Neural progenitor cell (in vitro differentiated cells): ENCODE measurements around the gene MAPKAPK3. TPM values are rescaled to one million over a fixed set of nuclear protein-coding genes. Genes with fewer than 3 reads are reported as not detected.

Source experiments
- DNase-seq: peaks from one replicate; pipeline ENCODE4 v3.0.0-alpha.2; 2016; ENCODE audit warnings: low spot score
- H2AFZ ChIP-seq: fragments of 200-600 bp; sonication (generic); replicated peaks from 2 replicates; pipeline ENCODE4 v1.6.1; 2016; ENCODE audit warnings: antibody characterized with exemption
- H3F3A ChIP-seq: fragments of 200-600 bp; sonication (generic); 2 replicates; pipeline ENCODE4 v1.6.1; 2016; ENCODE audit warnings: antibody characterized with exemption, low read depth
- H3K27ac ChIP-seq: fragments of 200-600 bp; sonication (generic); 2 replicates; pipeline ENCODE4 v1.5.1; 2016; ENCODE audit warnings: mild to moderate bottlenecking
- H3K27me3 ChIP-seq: fragments of 200-600 bp; sonication (generic); 2 replicates; pipeline ENCODE4 v1.6.1; 2016; ENCODE audit warnings: mild to moderate bottlenecking, moderate library complexity
- H3K36me3 ChIP-seq: fragments of 200-600 bp; sonication (generic); 2 replicates; pipeline ENCODE4 v1.5.1; 2016
- H3K4me1 ChIP-seq: fragments of 200-600 bp; sonication (generic); 2 replicates; pipeline ENCODE4 v1.6.1; 2016; ENCODE audit warnings: mixed run types
- H3K4me2 ChIP-seq: fragments of 200-600 bp; sonication (generic); 2 replicates; pipeline ENCODE4 v1.6.1; 2016
- H3K4me3 ChIP-seq: fragments of 200-600 bp; sonication (generic); 2 replicates; pipeline ENCODE4 v1.5.1; 2016
- H3K79me2 ChIP-seq: fragments of 200-600 bp; sonication (generic); 2 replicates; pipeline ENCODE4 v1.6.1; 2016; ENCODE audit warnings: low read depth
- H3K9ac ChIP-seq: fragments of 200-600 bp; sonication (generic); 2 replicates; pipeline ENCODE4 v1.6.1; 2016
- H3K9me3 ChIP-seq: fragments of 200-600 bp; sonication (generic); 2 replicates; pipeline ENCODE4 v1.5.1; 2016; ENCODE audit warnings: low read depth
- H4K20me1 ChIP-seq: fragments of 200-600 bp; sonication (generic); 2 replicates; pipeline ENCODE4 v1.6.1; 2016; ENCODE audit warnings: low read depth
- H3K27ac Mint-ChIP-seq: 3 replicates; pipeline ENCODE4 v1.8.0; 2021; ENCODE audit warnings: mixed read lengths
- H3K27me3 Mint-ChIP-seq: 2 replicates; pipeline ENCODE4 v1.8.0; 2022; ENCODE audit warnings: low read depth, mild to moderate bottlenecking, inconsistent platforms, moderate library complexity, mixed read lengths; ENCODE audit not compliant: insufficient read depth
- H3K36me3 Mint-ChIP-seq: 3 replicates; pipeline ENCODE4 v1.8.0; 2021; ENCODE audit warnings: mixed read lengths
- H3K4me1 Mint-ChIP-seq: 3 replicates; pipeline ENCODE4 v1.8.0; 2021; ENCODE audit warnings: mixed read lengths
- H3K4me3 Mint-ChIP-seq: 3 replicates; pipeline ENCODE4 v1.8.0; 2021; ENCODE audit warnings: mild to moderate bottlenecking, moderate library complexity, mixed read lengths
- H3K9me3 Mint-ChIP-seq: 3 replicates; pipeline ENCODE4 v1.8.0; 2020; ENCODE audit warnings: mixed read lengths
- EZH2 ChIP-seq: fragments of 200-600 bp; sonication (generic); IDR thresholded peaks from 2 replicates; pipeline ENCODE4 v1.6.1; 2017; ENCODE audit warnings: antibody characterized with exemption, mild to moderate bottlenecking, moderate library complexity
- EZH2phosphoT487 ChIP-seq: fragments of 200-600 bp; sonication (generic); IDR thresholded peaks from 2 replicates; pipeline ENCODE4 v1.6.1; 2017; ENCODE audit warnings: antibody characterized with exemption
- total RNA-seq: library from RNA; depleted of rRNA; stranded (reverse); fragments of >200 nt; gene quantifications from 2 replicates; pipeline ENCODE4 v1.2.3, GENCODE V29; 2015; ENCODE audit warnings: low replicate concordance
- TF ChIP-seq, protein P1 (sequence below): fragments of 200-600 bp; sonication (generic); IDR thresholded peaks from 2 replicates; pipeline ENCODE4 v1.5.1; 2017; ENCODE audit warnings: antibody characterized with exemption, mild to moderate bottlenecking

The MAPKAPK3 gene
- total RNA-seq, 1 donor from 2014 or later = 47.7 TPM

GRCh38 chr3:50637011-50637410, 20.1 kb downstream of the MAPKAPK3 start:
- H2AFZ ChIP-seq = no peak overlapping the region
- no peak overlapping the region for H3K27ac ChIP-seq
- H3K4me2 ChIP-seq = no peak overlapping the region
- no peak overlapping the region for H3K4me3 ChIP-seq
- H3K27ac Mint-ChIP-seq = no peak overlapping the region
- no peaks in the 10 kb centered on the region for H3K9me3 ChIP-seq
- TF ChIP-seq EZH2phosphoT487 = no peak
- TF ChIP-seq, protein P1, sequence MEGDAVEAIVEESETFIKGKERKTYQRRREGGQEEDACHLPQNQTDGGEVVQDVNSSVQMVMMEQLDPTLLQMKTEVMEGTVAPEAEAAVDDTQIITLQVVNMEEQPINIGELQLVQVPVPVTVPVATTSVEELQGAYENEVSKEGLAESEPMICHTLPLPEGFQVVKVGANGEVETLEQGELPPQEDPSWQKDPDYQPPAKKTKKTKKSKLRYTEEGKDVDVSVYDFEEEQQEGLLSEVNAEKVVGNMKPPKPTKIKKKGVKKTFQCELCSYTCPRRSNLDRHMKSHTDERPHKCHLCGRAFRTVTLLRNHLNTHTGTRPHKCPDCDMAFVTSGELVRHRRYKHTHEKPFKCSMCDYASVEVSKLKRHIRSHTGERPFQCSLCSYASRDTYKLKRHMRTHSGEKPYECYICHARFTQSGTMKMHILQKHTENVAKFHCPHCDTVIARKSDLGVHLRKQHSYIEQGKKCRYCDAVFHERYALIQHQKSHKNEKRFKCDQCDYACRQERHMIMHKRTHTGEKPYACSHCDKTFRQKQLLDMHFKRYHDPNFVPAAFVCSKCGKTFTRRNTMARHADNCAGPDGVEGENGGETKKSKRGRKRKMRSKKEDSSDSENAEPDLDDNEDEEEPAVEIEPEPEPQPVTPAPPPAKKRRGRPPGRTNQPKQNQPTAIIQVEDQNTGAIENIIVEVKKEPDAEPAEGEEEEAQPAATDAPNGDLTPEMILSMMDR = no peak
- no peak for TF ChIP-seq EZH2
- H4K20me1 ChIP-seq = peaks cover 13% of the 10 kb centered on the region
- no peaks in the 10 kb centered on the region for H3K9me3 Mint-ChIP-seq
- H3K4me1 Mint-ChIP-seq = peaks cover 25% of the 10 kb centered on the region
- H3K9ac ChIP-seq = no peak overlapping the region
- H3K36me3 ChIP-seq = no peaks in the 10 kb centered on the region
- peaks cover 7% of the 10 kb centered on the region for H3K27me3 Mint-ChIP-seq
- H3K4me1 ChIP-seq = no peaks in the 10 kb centered on the region
- no peak for DNase-seq
- H3K36me3 Mint-ChIP-seq = peaks cover 6% of the 10 kb centered on the region
- H3K27me3 ChIP-seq = no peaks in the 10 kb centered on the region
- H3F3A ChIP-seq = no peaks in the 10 kb centered on the region
- H3K79me2 ChIP-seq = peaks cover 1% of the 10 kb centered on the region
- no peak overlapping the region for H3K4me3 Mint-ChIP-seq

GRCh38 chr3:50637945-50638344, 21.0 kb downstream of the MAPKAPK3 start:
- no peaks in the 10 kb centered on the region for H3K79me2 ChIP-seq
- no peak overlapping the region for H3K4me2 ChIP-seq
- peaks cover 13% of the 10 kb centered on the region for H4K20me1 ChIP-seq
- no peaks in the 10 kb centered on the region for H3K9me3 ChIP-seq
- Mint-ChIP-seq H3K9me3 (no peaks in the 10 kb centered on the region), H3K27ac (no peak overlapping the region), H3K4me1 (peaks cover 19% of the 10 kb centered on the region), H3K4me3 (no peak overlapping the region), H3K36me3 (peaks cover 6% of the 10 kb centered on the region), H3K27me3 (peaks cover 7% of the 10 kb centered on the region)
- TF ChIP-seq EZH2 (no peak), EZH2phosphoT487 (no peak)
- TF ChIP-seq, protein P1 = no peak
- H3K4me1 ChIP-seq = no peaks in the 10 kb centered on the region
- no peak for DNase-seq
- H3K36me3 ChIP-seq = no peaks in the 10 kb centered on the region
- H3F3A ChIP-seq = no peaks in the 10 kb centered on the region
- H3K4me3 ChIP-seq = no peak overlapping the region
- no peak overlapping the region for H2AFZ ChIP-seq
- H3K27ac ChIP-seq = no peak overlapping the region
- H3K27me3 ChIP-seq = no peaks in the 10 kb centered on the region
- no peak overlapping the region for H3K9ac ChIP-seq

DNA sequence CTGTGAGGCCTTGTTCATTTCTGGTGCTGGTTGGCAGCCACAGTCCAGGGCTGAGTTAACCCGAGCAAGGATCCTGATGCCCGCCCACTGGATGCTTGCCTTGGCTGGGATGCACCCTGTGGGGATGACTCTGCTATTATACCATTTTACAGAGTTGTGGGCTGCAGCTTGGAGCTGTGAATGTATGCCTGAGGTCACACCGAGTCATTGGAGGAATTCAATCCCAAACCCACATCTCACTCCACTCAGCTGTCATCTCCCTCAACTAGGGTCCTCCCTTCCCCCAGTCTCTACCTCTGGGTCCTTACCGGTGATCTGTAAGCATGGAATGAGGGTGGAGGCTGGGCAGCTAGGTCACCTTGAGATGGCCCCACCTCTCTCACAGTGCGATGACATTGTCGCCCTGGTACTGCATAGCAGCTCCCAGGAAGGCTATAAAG, 22.1 kb downstream of the MAPKAPK3 start:
- Histone ChIP-seq H3K36me3 (no peaks in the 10 kb centered on the region), H3K4me2 (no peak overlapping the region), H3K9ac (no peak overlapping the region), H3K9me3 (no peaks in the 10 kb centered on the region), H3F3A (no peaks in the 10 kb centered on the region), H2AFZ (no peak overlapping the region), H3K27me3 (no peaks in the 10 kb centered on the region), H3K79me2 (no peaks in the 10 kb centered on the region), H3K4me3 (no peak overlapping the region), H3K4me1 (no peaks in the 10 kb centered on the region), H3K27ac (no peak overlapping the region), H4K20me1 (peaks cover 13% of the 10 kb centered on the region)
- TF ChIP-seq EZH2 (no peak), EZH2phosphoT487 (no peak)
- TF ChIP-seq, protein P1 = no peak
- no peak overlapping the region for H3K4me3 Mint-ChIP-seq
- DNase-seq = no peak
- H3K4me1 Mint-ChIP-seq = peaks cover 19% of the 10 kb centered on the region
- H3K9me3 Mint-ChIP-seq = no peaks in the 10 kb centered on the region
- H3K27me3 Mint-ChIP-seq = peaks cover 9% of the 10 kb centered on the region
- H3K27ac Mint-ChIP-seq = no peak overlapping the region
- H3K36me3 Mint-ChIP-seq = peaks cover 6% of the 10 kb centered on the region
